ENCODE data around the gene ZFHX3.
"Not testable (repeated sequence)": the region's sequence is repeated elsewhere in the genome, so short reads cannot be mapped to it uniquely, and the experiment has no call there.

Gene ZFHX3, protein sequence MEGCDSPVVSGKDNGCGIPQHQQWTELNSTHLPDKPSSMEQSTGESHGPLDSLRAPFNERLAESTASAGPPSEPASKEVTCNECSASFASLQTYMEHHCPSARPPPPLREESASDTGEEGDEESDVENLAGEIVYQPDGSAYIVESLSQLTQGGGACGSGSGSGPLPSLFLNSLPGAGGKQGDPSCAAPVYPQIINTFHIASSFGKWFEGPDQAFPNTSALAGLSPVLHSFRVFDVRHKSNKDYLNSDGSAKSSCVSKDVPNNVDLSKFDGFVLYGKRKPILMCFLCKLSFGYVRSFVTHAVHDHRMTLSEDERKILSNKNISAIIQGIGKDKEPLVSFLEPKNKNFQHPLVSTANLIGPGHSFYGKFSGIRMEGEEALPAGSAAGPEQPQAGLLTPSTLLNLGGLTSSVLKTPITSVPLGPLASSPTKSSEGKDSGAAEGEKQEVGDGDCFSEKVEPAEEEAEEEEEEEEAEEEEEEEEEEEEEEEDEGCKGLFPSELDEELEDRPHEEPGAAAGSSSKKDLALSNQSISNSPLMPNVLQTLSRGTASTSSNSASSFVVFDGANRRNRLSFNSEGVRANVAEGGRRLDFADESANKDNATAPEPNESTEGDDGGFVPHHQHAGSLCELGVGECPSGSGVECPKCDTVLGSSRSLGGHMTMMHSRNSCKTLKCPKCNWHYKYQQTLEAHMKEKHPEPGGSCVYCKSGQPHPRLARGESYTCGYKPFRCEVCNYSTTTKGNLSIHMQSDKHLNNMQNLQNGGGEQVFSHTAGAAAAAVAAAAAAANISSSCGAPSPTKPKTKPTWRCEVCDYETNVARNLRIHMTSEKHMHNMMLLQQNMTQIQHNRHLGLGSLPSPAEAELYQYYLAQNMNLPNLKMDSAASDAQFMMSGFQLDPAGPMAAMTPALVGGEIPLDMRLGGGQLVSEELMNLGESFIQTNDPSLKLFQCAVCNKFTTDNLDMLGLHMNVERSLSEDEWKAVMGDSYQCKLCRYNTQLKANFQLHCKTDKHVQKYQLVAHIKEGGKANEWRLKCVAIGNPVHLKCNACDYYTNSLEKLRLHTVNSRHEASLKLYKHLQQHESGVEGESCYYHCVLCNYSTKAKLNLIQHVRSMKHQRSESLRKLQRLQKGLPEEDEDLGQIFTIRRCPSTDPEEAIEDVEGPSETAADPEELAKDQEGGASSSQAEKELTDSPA (N-terminal part only)

DNA sequence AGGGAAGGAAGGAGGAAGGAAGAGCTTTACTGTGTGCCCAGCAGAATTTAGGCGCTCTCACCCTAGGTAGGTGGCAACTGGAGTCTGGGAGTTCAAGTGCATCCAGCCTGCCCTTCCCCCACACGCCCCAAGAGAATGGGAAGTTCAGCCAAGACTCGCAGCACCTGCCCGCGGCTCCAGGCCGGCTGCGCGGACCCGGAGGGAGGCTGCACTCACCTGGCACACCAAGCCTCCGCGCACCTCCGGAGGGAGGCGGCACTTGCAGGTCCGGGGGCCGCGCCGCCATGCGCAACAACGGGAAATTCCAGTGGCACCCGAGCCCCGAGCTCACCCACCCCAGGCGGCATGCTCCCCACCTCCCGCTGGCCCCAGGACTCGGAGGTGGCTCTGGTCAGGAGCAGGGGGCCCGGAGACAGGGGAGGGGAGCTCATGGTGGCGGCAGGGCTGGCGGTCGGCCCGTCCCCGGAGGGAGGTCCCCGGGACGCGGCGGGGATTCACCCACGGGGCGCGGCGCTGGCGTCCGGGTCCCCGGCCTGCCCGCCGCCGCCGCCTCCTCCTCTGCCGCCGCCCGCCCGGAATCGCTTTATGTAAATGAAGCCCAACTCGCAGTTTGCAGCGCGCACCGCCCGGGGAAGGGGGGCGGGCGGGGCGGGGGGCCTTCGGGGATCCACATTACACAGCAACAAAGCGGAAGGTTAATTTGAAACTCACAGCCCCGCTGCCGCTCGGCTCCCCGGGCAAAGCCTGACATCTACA is at the start of gene ZFHX3:
TSS of gene ZFHX3 (minus strand) at position 593 of the 756 bp plus-strand sequence. CDS start 87,983 bp downstream, outside the sequence.
- peak; percentile 28 for DNase-seq (ENCODE audit: low spot score)

DNA sequence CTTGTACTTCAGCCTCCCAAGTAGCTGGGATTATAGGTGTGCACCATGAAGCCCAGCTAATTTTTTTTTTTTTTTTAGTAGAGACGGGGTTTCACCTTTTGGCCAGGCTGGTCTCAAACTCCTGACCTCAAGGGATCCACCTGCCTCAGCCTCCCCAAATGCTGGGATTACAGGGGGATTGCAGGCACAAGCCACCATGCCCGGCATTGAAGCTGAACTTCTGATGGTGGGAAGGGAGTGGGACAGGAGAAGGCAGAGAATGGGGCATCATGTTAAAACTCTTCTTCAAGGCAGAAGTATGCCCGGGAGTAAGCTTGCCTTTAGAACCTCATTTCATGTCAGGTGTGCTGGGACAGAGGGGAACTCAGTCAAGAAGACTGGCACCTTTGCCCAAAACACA is 48.6 kb upstream of the ZFHX3 start:
- DNase-seq (ENCODE audit: low spot score), result no peak

DNA sequence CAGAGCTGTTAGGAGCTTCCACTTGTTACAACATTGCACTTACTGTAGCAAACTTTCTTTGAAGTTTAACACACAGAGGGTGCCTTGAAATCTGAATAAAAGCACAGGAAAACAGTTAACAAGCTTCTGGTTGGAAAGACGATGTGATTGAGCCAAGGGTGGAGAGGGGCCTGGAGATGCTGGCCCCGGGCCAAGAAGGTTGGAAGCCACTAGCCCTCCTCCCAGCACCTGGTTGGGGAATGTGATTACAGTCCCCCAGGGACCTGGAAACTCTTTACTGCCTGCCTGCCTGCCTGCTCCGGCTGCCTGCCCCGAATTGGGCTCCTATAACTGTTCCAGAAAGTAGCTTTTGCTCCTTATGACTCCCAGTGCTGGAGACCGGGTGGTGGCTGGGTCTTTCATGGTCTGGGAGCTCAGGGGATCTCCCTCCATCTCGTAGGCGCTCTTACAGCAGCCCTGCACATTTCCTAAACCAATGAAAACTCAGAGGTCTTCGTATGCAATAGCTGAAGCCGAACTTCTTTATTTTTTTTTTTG is 48.0 kb upstream of the ZFHX3 start:
- DNase-seq (ENCODE audit: low spot score), result no peak

DNA sequence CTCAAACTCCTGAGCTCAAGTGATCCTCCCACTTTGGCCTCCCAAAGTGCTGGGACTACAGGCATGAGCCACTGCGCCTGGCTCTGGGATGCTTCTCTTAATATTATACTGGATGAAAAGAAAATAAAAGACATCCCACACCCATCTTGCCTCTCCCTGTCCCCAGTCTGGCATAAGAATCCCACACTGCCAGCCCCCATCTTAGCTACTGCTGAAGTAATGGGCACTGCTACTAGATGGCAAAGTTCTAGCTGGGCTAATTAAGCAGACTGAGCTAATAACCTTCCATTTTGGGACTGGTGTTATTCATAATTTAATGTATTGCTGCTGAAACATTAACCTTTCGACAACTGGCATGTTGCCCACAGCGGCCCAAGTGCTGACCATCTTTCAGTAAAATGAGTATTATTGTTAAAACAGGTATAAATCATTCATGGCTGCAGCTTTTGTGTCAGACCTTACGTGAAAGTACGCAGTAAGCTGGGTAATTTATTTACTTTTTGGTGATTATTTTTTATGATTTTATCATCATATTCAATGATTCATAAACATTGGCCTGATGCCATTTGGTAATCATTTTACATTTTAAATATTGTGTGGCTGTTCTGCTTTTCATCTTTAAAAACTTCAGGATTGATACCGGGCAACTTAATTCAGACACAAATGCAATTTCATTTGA is 47.4 kb upstream of the ZFHX3 start:
- DNase-seq (ENCODE audit: low spot score), result no peak

DNA sequence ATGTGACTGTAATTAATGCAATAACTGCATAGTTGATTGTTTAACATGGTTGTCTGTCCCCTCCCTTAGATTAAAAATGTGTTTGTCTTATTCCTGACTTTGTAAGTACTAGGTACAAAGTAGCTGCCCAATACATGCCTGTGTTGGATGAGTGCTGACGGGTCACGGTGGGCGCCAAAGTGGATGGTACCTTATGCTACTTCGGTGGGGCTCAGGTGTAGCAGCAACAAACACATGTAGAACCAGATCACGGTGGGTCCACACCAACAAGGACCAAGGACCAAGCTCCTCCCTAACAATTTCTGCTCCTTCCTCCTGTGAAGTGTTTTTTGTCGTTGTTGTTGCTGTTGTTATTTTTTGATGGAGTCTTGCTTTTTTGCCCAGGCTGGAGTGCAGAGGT is 46.4 kb upstream of the ZFHX3 start:
- DNase-seq (ENCODE audit: low spot score), result no peak

DNA sequence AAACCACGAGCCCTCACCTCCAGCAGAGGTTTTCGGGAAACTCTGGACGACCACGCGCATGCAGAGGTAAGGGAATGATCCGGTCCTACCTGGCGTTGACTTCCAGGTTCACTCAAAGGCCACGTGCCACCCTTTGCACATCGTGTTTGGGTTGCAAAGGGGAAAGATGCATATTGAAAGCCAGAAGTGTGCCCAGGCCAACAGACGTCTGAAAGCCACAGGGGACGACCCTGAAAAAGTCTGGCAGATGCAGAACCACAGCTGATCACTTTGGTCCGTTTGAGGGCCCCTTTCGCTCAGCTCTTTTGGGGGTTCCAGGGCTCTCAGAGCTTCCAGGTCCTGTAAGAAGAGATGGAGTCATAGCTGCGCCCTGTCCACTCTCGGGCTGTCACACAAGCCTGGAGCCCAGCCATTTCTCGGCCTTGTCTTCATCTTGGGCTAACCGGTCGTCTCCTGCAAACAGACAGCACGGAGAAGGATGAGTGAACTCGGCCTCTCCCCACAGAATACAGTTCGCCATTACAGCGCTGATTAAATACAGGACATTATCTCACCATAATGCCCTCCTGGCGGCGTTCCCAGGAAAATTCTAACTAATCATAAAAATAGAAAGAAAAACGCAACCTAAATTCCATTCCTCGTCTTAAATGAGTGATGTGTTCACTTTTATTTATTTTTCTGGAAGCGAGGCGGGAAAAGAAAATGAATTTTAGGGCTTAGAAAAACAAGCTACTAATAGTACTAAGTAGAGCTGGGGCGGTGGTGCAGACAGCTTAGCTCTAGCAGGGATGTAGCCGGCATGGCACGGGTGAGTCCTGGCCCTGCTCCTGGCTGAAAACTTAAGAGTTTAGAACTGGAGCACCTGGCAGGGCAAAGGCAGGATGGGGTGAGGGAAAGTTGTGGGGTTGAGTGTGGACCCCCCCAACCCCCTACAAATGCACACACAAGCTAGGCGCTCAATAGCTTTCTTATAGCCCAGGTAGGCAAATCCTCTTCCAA is 45.5 kb upstream of the ZFHX3 start:
- no peak for DNase-seq (ENCODE audit: low spot score)

DNA sequence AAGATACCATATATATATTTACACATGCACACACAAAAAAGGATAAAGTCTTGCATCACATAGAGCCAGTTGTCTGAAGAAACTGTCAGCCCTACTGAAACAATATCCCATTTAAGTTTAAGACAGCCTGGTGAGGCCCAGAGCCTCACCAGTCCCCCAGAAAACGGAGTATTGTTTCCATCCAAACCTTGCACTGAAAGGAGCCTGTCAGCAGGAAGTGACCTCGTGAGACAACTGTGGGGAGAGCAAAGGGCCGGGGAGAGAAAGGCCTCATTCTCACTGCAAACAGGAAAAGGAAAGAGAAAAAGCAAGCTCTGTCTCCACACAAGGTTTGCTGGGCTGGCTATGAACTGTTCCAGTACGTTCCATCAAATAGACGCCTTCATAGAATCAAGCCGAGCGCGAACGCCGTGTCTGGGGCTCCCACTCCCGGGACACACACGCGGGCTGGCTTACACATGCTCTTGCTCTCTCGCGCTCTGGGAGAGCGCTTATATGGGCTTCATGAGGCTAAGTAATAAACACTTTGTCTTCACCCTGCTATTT is 44.4 kb upstream of the ZFHX3 start:
- no peak for DNase-seq (ENCODE audit: low spot score)

DNA sequence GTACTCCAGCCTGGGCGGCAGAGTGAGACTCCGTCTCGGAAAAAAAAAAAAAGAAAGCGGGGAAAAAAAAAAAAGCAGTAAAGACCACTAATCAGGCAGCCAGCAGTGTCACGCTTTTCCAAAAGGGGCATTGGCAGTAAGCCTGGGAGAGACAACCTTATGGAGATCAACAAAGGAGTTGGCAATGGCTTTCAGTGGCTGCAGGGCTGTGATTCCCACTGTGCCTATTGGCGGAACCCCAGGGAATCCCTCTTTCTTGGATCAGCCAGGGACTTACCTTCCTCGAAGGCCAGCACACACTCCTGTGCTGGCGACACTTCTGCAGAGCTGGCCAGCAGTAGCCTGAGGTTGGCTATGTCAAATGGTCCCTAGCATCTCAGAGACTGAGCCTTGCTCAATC is 43.2 kb upstream of the ZFHX3 start:
- DNase-seq (ENCODE audit: low spot score), result no peak

DNA sequence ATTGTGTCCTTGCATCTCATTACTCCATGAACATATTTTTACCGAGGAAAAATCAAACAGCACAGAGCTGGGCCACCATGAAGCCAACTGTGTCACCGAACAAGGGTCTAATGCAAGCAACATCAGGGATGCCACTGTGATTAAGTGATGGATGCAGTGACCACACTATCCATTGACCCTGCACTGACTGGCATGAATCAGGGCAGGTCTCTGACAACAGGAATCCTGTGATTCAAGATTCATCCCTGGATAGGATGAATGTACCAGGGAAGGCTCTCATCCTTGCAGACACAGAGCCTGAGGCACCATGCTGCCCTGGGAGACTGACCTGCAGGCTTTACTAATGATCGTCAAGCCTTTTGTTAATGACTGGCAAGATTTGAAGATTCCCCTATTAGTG is 41.5 kb upstream of the ZFHX3 start:
- DNase-seq (ENCODE audit: low spot score), result no peak

DNA sequence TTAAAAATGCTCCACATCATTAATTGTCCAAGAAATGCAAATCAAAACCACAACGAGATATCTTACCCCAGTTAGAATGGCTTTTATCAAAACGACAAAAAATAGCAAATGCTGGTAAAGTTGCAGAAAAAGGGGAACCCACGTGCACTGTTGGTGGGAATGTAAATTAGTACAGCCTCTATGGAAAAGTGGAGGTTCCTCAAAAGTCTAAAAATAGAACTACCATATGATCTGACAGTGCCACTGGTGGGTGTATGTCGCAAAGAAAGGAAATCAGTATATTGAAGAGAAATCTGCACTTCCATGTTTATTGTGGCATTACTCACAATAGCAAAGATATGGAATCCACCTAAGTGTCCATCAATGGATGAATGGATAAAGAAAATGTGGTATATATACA is 38.2 kb upstream of the ZFHX3 start:
- DNase-seq (ENCODE audit: low spot score), result no peak

DNA sequence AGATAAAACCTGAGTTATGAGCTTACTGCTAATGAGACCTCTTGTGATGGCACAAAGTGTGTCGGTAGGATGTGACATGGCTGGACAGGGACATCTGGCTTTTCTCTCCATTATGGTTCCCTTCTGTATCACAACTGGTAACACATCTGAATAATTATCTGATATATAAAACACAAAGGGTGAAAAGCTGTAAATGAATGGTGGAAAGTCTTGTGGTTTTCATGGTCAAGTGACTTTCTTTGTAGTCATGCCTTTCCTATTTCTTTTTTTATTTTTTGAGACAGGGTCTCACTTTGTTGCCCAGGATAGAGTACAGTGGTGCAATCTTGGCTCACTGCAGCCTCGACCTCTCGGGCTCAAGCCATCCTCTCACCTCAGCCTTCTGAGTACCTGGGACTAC is 35.3 kb upstream of the ZFHX3 start:
- DNase-seq (ENCODE audit: low spot score), result no peak

DNA sequence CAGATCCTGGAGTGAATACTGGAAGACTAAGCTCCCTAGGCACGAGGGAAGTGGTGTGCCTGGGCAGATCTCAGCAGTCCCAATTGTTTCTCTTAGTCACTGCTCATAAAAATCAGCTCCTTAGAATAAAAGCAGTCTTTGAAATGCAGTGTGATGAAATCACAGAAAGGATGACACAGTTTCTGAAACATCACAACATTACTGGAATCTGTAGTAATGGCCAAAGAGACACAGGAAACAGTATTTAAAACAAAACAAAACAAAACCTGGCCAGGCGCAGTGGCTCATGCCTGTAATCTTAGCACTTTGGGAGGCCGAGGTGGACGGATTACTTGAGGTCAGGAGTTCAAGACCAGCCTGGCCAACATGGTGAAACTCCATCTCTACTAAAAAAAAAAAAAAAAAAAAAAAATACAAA is 34.7 kb upstream of the ZFHX3 start:
- not testable (repeated sequence) for DNase-seq (ENCODE audit: low spot score)

DNA sequence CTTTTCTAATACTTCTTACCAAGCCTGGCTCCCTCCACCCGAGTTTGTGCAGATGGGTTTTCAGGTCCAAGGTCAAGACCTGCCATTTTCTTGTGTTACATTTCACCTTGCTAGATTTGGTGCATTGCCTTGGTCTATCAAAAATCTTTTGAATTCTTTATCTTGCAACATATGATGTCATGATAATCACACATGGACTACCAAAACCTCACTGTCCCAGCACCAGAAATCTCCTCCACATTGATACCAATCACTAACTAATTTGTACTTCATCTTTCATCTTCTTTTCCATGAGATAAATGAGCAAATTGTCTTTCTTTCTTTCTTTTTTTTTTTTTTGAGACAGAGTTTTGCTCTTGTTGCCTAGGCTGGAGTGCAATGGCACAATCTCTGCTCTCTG is 33.0 kb upstream of the ZFHX3 start:
- DNase-seq (ENCODE audit: low spot score), result no peak

DNA sequence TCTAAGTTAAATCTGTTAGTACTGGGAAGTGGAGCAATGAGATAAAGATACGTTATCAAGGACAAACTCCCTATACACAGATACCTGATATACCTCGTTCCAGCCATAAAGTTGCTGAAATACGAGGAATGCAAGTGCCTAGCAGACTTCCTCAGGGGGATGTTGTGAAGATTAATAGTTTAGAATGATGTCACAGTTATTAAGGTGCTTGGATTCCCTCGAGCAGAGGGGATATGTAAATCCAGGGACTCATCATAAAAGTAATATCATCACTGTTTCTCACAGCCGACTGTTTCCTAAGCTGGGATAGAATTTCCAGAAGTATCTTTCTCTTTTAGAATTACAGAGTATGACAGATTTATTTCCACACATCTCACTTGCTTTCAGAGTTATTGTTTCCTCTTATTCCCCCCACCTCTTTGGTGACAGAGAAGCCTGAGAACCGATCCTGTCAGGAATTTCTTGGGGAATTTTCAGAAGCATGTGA is 28.4 kb upstream of the ZFHX3 start:
- DNase-seq (ENCODE audit: low spot score), result no peak

DNA sequence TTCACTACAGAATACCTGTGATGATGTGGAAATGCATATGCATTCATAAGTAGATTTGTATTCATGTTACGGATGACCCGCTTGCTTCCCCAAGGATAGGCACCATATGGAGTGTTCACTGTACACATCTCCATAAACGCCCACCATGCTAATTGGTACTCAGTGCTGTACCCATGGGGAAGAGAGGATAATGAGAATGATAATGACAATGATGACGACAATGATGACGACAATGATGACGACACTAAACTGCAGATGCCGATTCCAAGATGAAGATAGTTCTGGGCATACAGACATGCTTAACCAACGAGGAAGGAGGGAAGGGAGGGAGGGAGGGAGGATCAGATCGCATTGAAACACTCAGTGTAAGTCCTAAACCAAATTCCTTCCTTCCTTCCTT is 26.5 kb upstream of the ZFHX3 start:
- DNase-seq (ENCODE audit: low spot score), result no peak

DNA sequence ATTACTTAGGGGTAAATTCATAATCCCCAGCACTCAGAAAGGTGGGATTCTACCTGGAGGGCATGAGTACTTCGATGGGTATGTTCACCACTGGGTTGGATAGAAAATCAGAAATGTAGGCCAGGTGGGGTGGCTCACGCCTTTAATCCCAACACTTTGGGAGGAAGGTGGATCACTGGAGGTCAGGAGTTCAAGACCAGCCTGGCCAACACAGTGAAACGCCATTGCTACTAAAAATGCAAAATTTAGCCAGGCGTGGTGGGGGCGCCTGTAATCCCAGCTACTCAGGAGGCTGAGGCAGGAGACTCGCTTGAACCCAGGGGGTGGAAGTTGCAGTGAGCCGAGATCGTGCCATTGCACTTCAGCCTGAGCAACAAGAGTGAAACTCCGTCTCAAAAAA is 24.1 kb upstream of the ZFHX3 start:
- DNase-seq (ENCODE audit: low spot score), result not testable (repeated sequence)

DNA sequence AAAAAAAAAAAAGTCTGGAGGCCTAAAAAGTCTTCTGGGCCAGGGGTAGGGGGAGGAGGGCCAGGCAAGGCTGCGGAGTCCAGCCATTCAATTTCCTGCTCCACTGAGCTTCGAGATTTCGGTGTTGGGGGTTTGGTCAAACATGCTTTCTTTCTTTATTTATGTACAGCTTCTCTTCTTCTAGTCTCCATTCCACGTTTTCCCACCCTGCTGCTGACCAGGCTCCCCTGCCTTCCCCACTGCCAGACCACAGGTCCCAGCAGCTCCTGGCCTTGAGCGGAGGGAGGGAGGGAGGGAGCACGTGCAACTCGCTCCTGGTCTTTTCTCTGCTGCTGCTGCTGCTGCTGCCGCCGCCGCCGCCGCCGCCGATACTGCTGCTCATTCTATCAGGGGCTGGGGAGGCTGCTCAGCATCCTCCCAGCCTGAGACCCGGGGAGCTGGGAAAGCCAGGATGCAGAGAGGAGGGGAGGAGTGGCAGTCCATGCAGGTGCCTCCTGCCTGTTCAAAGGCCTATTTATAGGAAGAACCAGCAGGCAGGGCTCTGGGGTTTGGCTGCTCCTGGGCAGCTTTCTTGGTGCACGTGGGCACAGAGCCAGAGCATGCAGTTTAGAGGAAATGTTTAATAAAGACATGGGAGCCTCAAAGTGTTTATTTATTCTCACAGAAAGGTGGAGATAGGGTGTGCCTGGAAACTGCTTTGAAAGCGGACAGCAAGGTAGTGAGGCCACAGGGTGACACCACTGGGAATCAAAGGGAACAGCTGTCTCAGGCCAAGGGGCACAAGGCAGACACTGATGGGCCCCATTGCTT is 23.4 kb upstream of the ZFHX3 start:
- no peak for DNase-seq (ENCODE audit: low spot score)

DNA sequence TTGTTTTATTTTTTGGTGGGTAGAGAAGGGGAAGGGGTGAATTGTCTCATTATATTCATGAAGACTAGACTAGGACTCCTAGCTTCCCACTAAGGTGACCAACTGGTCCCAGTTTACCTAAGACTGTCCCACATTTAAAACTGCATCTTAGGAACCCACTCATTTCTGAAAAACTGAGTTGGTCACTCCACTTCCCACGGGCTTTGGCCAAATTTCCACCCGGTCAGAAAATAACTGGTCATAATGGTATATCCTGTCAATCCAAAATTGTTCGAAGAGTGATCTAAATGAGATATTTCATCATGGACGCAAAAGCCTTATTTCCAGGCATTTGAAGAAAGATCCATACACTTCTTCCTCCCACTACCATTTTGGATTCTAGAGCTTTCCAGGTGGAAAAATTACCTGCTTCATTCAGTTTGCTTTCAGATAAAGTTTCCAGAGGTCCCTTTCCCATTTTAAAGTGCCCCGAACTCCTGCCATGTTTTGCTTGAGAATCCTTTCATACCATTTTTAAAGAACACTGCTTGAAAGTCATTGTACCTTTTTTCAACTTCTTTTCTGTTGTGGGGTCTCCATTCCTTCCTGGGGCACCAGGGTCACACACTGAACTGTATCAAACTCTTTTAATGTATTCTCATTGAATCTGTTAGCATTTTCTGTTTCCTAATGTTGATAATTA is 21.8 kb upstream of the ZFHX3 start:
- no peak for DNase-seq (ENCODE audit: low spot score)

Data from NAMALWA (cell line).